GM23338 (cell line): Measurements from ENCODE around the gene HIVEP3. TPM values are rescaled to one million over a fixed set of nuclear protein-coding genes. Genes with fewer than 3 reads are reported as not detected.

Experiments used
- ATAC-seq: fragments of 200-7000 bp; cut with Tn5 transposase; 3 replicates; pipeline ENCODE4 v1.9.1; 2020
- DNase-seq: peaks from one replicate; pipeline ENCODE4 v3.0.0-alpha.2; 2015; ENCODE audit warnings: low spot score
- H2AFZ ChIP-seq: fragments of 200-600 bp; sonication (generic); 2 replicates; pipeline ENCODE4 v1.8.0; 2016; ENCODE audit warnings: antibody characterized with exemption, mild to moderate bottlenecking, moderate library complexity
- H3F3A ChIP-seq: fragments of 200-600 bp; sonication (generic); replicated peaks from 2 replicates; pipeline ENCODE4 v1.8.0; 2017; ENCODE audit warnings: antibody characterized with exemption, mixed run types, low read depth
- H3K27ac ChIP-seq: fragments of 200-600 bp; sonication (generic); 2 replicates; pipeline ENCODE4 v1.6.1; 2016; ENCODE audit warnings: low read depth
- H3K27me3 ChIP-seq: fragments of 200-600 bp; sonication (generic); 2 replicates; pipeline ENCODE4 v1.8.0; 2016; ENCODE audit warnings: mild to moderate bottlenecking, mixed run types, moderate library complexity; ENCODE audit not compliant: insufficient read depth
- H3K36me3 ChIP-seq: fragments of 200-600 bp; sonication (generic); 2 replicates; pipeline ENCODE4 v1.8.0; 2016; ENCODE audit warnings: mild to moderate bottlenecking; ENCODE audit not compliant: insufficient read depth
- H3K4me1 ChIP-seq: fragments of 200-600 bp; sonication (generic); 2 replicates; pipeline ENCODE4 v1.8.0; 2016; ENCODE audit warnings: mild to moderate bottlenecking, moderate library complexity; ENCODE audit not compliant: insufficient read depth
- H3K4me2 ChIP-seq: fragments of 200-600 bp; sonication (generic); 2 replicates; pipeline ENCODE4 v1.7.1; 2017; ENCODE audit warnings: mixed run types
- H3K4me3 ChIP-seq: fragments of 200-600 bp; sonication (generic); 2 replicates; pipeline ENCODE4 v1.6.1; 2016; ENCODE audit warnings: mixed run types
- H3K79me2 ChIP-seq: fragments of 200-600 bp; sonication (generic); replicated peaks from 2 replicates; pipeline ENCODE4 v1.8.0; 2017; ENCODE audit warnings: mild to moderate bottlenecking; ENCODE audit not compliant: insufficient read depth
- H3K9me2 ChIP-seq: fragments of 200-600 bp; sonication (generic); 2 replicates; pipeline ENCODE4 v1.8.0; 2017; ENCODE audit not compliant: insufficient read depth
- H4K20me1 ChIP-seq: fragments of 200-600 bp; sonication (generic); replicated peaks from 2 replicates; pipeline ENCODE4 v1.8.0; 2017; ENCODE audit warnings: mild to moderate bottlenecking; ENCODE audit not compliant: insufficient read depth
- H3K27ac Mint-ChIP-seq: 2 replicates; pipeline ENCODE4 v1.8.0; 2020; ENCODE audit warnings: inconsistent platforms, mild to moderate bottlenecking, moderate library complexity, mixed read lengths
- H3K27me3 Mint-ChIP-seq: 3 replicates; pipeline ENCODE4 v1.8.0; 2022; ENCODE audit warnings: low read depth, mild to moderate bottlenecking, moderate library complexity, mixed read lengths, inconsistent platforms; ENCODE audit not compliant: insufficient read depth, poor library complexity
- H3K36me3 Mint-ChIP-seq: 3 replicates; pipeline ENCODE4 v1.8.0; 2021; ENCODE audit warnings: low read depth, mild to moderate bottlenecking, inconsistent platforms, moderate library complexity, mixed read lengths
- H3K4me1 Mint-ChIP-seq: 3 replicates; pipeline ENCODE4 v1.8.0; 2020; ENCODE audit warnings: mild to moderate bottlenecking, inconsistent platforms, mixed read lengths
- H3K4me3 Mint-ChIP-seq: 3 replicates; pipeline ENCODE4 v1.8.0; 2021; ENCODE audit warnings: moderate library complexity, mild to moderate bottlenecking, inconsistent platforms, mixed read lengths
- H3K9me3 Mint-ChIP-seq: 3 replicates; pipeline ENCODE4 v1.8.0; 2020; ENCODE audit warnings: moderate library complexity, mild to moderate bottlenecking, inconsistent platforms, mixed read lengths
- CTCF ChIP-seq, 2 experiments: fragments of 200-600 bp in 1 of 2; sonication (generic) in 1 of 2; conservative IDR thresholded peaks; 2 replicates each; pipeline versions ENCODE4 v1.5.1 to v1.6.1; 2016 to 2017; ENCODE audit warnings: antibody characterized with exemption in 2 of 2, low read depth in 2 of 2, mild to moderate bottlenecking in 2 of 2, moderate library complexity in 1 of 2
- EZH2 ChIP-seq: fragments of 200-600 bp; sonication (generic); IDR thresholded peaks from one replicate; pipeline ENCODE4 v1.8.0; 2017; ENCODE audit warnings: antibody characterized with exemption, mild to moderate bottlenecking, low read depth; ENCODE audit not compliant: unreplicated experiment
- EZH2phosphoT487 ChIP-seq: fragments of 200-600 bp; sonication (generic); IDR thresholded peaks from one replicate; pipeline ENCODE4 v1.8.1; 2018; ENCODE audit warnings: antibody characterized with exemption; ENCODE audit not compliant: unreplicated experiment
- JUNB ChIP-seq: IDR thresholded peaks from one replicate; pipeline ENCODE4 v1.6.1; 2016; ENCODE audit warnings: antibody characterized with exemption; ENCODE audit not compliant: unreplicated experiment
- NANOG ChIP-seq: IDR thresholded peaks from 2 replicates; pipeline ENCODE4 v1.6.1; 2016; ENCODE audit warnings: antibody characterized with exemption, borderline replicate concordance
- POLR2AphosphoS5 ChIP-seq: IDR thresholded peaks from 2 replicates; pipeline ENCODE4 v1.6.1; 2016; ENCODE audit warnings: antibody characterized with exemption, low read depth
- REST ChIP-seq: IDR thresholded peaks from one replicate; pipeline ENCODE4 v1.6.1; 2018; ENCODE audit warnings: antibody characterized with exemption; ENCODE audit not compliant: unreplicated experiment
- STAT1 ChIP-seq: IDR thresholded peaks from one replicate; pipeline ENCODE4 v1.6.1; 2016; ENCODE audit warnings: antibody characterized with exemption; ENCODE audit not compliant: unreplicated experiment
- ZNF114 ChIP-seq: fragments of 250-450 bp; sonication (Bioruptor Pico); IDR thresholded peaks from 2 replicates; pipeline ENCODE4 v1.5.0; 2020; ENCODE audit warnings: mild to moderate bottlenecking, moderate library complexity
- ZNF462 ChIP-seq: fragments of 250-450 bp; sonication (Bioruptor Pico); IDR thresholded peaks from 2 replicates; pipeline ENCODE4 v1.5.0; 2020; ENCODE audit warnings: mild to moderate bottlenecking, moderate library complexity
- polyA plus RNA-seq: library from polyadenylated mRNA; unstranded; fragments of >200 nt; fragmentation: Nextera tagmentation; extraction: Ambion mirVana; gene quantifications from 2 replicates; pipeline ENCODE4 v1.2.1, GENCODE V29; 2016
- total RNA-seq: library from RNA; depleted of rRNA; stranded (reverse); fragments of >200 nt; shearing (Covaris generic); gene quantifications from 2 replicates; pipeline ENCODE4 v1.2.3, GENCODE V29; 2014

Gene HIVEP3
- total and polyA plus RNA-seq, 2 experiments from 2014 or later: 0.14 to 0.24 TPM

- TF ChIP-seq ZNF462 (no peak), EZH2phosphoT487 (no peak), JUNB (no peak), EZH2 (no peak)
Measured at GRCh38 chr1:41498804-41499203, 419.9 kb downstream of the HIVEP3 start (continued).

- peaks cover 21% of the 10 kb centered on the region for H3K4me1 Mint-ChIP-seq
- H3K27ac ChIP-seq: no peak overlapping the region
- no peak overlapping the region for H3K4me3 ChIP-seq
- 0 out of 2 replicates have a peak, but pooled peaks cover 5% of the 10 kb centered on the region for H3F3A ChIP-seq
- peaks cover 12% of the 10 kb centered on the region; the same call in 1 of the 2 replicates for H3K4me1 ChIP-seq
- H3K4me2 ChIP-seq: no peak overlapping the region
- H3K27me3 ChIP-seq: peaks cover 12% of the 10 kb centered on the region
- no peak overlapping the region for H3K27ac Mint-ChIP-seq
- no peak overlapping the region for H2AFZ ChIP-seq
- H3K79me2 ChIP-seq: no peaks in the 10 kb centered on the region
- no peak for ATAC-seq
- H3K9me3 Mint-ChIP-seq: no peaks in the 10 kb centered on the region
- H3K9me2 ChIP-seq: no peaks in the 10 kb centered on the region
- no peak overlapping the region for H3K4me3 Mint-ChIP-seq
- H3K27me3 Mint-ChIP-seq: peaks cover 19% of the 10 kb centered on the region
- H3K36me3 Mint-ChIP-seq: no peaks in the 10 kb centered on the region
- no peaks in the 10 kb centered on the region for H3K36me3 ChIP-seq
- DNase-seq: no peak
- no peaks in the 10 kb centered on the region for H4K20me1 ChIP-seq
- TF ChIP-seq STAT1 (no peak), POLR2AphosphoS5 (no peak), REST (no peak), CTCF (conservative IDR thresholded peaks at IDR 0.05; ENCODE audit: low read depth in 2 of 2) (no peak), NANOG (no peak), ZNF114 (CRISPR knock-in tag) (no peak)
Measured at GRCh38 chr1:41498391-41498790, 420.3 kb downstream of the HIVEP3 start.
